H9 (cell line): ENCODE measurements around the gene MTTP. TPM values are rescaled to one million over a fixed set of nuclear protein-coding genes. Genes with fewer than 3 reads are reported as not detected.

Experiments used
- DNase-seq: peaks from one replicate; pipeline ENCODE4 v3.0.0-alpha.2; 2017
- H2AFZ ChIP-seq: one replicate; pipeline ENCODE4 v1.6.1; 2013; ENCODE audit warnings: mild to moderate bottlenecking, low read length, control low read depth, moderate library complexity
- H2AK5ac ChIP-seq: 2 replicates; pipeline ENCODE4 v1.6.1; 2013; ENCODE audit warnings: low read length, control low read depth, mixed read lengths; ENCODE audit not compliant: insufficient read length
- H2BK120ac ChIP-seq: one replicate; pipeline ENCODE4 v1.6.1; 2013; ENCODE audit warnings: low read depth, mild to moderate bottlenecking, low read length, control low read depth, inconsistent platforms; ENCODE audit not compliant: poor library complexity, severe bottlenecking
- H2BK12ac ChIP-seq: 2 replicates; pipeline ENCODE4 v1.6.1; 2013; ENCODE audit warnings: low read length, control low read depth, mixed read lengths, low read depth; ENCODE audit not compliant: insufficient read length
- H2BK15ac ChIP-seq: 2 replicates; pipeline ENCODE4 v1.6.1; 2013; ENCODE audit warnings: low read depth, low read length, control low read depth
- H2BK20ac ChIP-seq: one replicate; pipeline ENCODE4 v1.6.1; 2013; ENCODE audit warnings: low read depth, mild to moderate bottlenecking, low read length, control low read depth, inconsistent platforms; ENCODE audit not compliant: poor library complexity, severe bottlenecking
- H2BK5ac ChIP-seq: 2 replicates; pipeline ENCODE4 v1.6.1; 2013; ENCODE audit warnings: low read length, control low read depth, mixed read lengths; ENCODE audit not compliant: insufficient read length
- H3K14ac ChIP-seq: 2 replicates; pipeline ENCODE4 v1.6.1; 2013; ENCODE audit warnings: low read length, control low read depth; ENCODE audit not compliant: insufficient read depth
- H3K18ac ChIP-seq: 2 replicates; pipeline ENCODE4 v1.6.1; 2013; ENCODE audit warnings: low read depth, mild to moderate bottlenecking, mixed read lengths, low read length, control low read depth; ENCODE audit not compliant: insufficient read length
- H3K23ac ChIP-seq: 2 replicates; pipeline ENCODE4 v1.6.1; 2013; ENCODE audit warnings: low read length, control low read depth, mixed read lengths, low read depth; ENCODE audit not compliant: insufficient read length
- H3K23me2 ChIP-seq: 2 replicates; pipeline ENCODE4 v1.6.1; 2013; ENCODE audit warnings: low read depth, mild to moderate bottlenecking, mixed read lengths, low read length, control low read depth; ENCODE audit not compliant: insufficient read length, poor library complexity, severe bottlenecking
- H3K27ac ChIP-seq: 2 replicates; pipeline ENCODE4 v1.5.1; 2013; ENCODE audit warnings: low read length, control low read depth, mixed read lengths, low read depth; ENCODE audit not compliant: insufficient read length
- H3K27me3 ChIP-seq: 2 replicates; pipeline ENCODE4 v1.6.1; 2013; ENCODE audit warnings: low read length, control low read depth, inconsistent platforms; ENCODE audit not compliant: insufficient read depth
- H3K4ac ChIP-seq: 2 replicates; pipeline ENCODE4 v1.6.1; 2013; ENCODE audit warnings: low read depth, mild to moderate bottlenecking, control low read depth, inconsistent platforms, low read length, moderate library complexity
- H3K4me1 ChIP-seq: 2 replicates; pipeline ENCODE4 v1.6.1; 2013; ENCODE audit warnings: low read length, control low read depth, inconsistent platforms; ENCODE audit not compliant: insufficient read depth
- H3K4me2 ChIP-seq: 2 replicates; pipeline ENCODE4 v1.6.1; 2013; ENCODE audit warnings: low read length, control low read depth, mixed read lengths; ENCODE audit not compliant: insufficient read length, insufficient read depth
- H3K56ac ChIP-seq: 2 replicates; pipeline ENCODE4 v1.6.1; 2013; ENCODE audit warnings: low read depth, mild to moderate bottlenecking, mixed read lengths, low read length, control low read depth; ENCODE audit not compliant: insufficient read length
- H3K79me1 ChIP-seq: 2 replicates; pipeline ENCODE4 v1.6.1; 2013; ENCODE audit warnings: low read depth, mild to moderate bottlenecking, moderate library complexity, low read length, control low read depth, inconsistent platforms; ENCODE audit not compliant: insufficient read depth, poor library complexity, severe bottlenecking
- H3K79me2 ChIP-seq: 2 replicates; pipeline ENCODE4 v1.6.1; 2013; ENCODE audit warnings: low read length, control low read depth, inconsistent platforms; ENCODE audit not compliant: insufficient read depth
- H3K9ac ChIP-seq: 2 replicates; pipeline ENCODE4 v1.6.1; 2013; ENCODE audit warnings: low read length, control low read depth, mixed read lengths; ENCODE audit not compliant: insufficient read length; ENCODE audit errors: extremely low read depth
- H3K9me3 ChIP-seq: one replicate; pipeline ENCODE4 v1.6.1; 2013; ENCODE audit warnings: low read depth, low read length, inconsistent platforms; ENCODE audit not compliant: control insufficient read depth
- H3T11ph ChIP-seq: one replicate; pipeline ENCODE4 v1.6.1; 2013; ENCODE audit warnings: mild to moderate bottlenecking, low read length, control low read depth, inconsistent platforms
- H4K20me1 ChIP-seq: one replicate; pipeline ENCODE4 v1.6.1; 2013; ENCODE audit not compliant: control insufficient read depth, insufficient read length, insufficient read depth
- H4K5ac ChIP-seq: 2 replicates; pipeline ENCODE4 v1.6.1; 2013; ENCODE audit warnings: low read depth, mild to moderate bottlenecking, mixed read lengths, low read length, control low read depth; ENCODE audit not compliant: insufficient read length
- H4K8ac ChIP-seq: replicated peaks from 2 replicates; pipeline ENCODE4 v1.6.1; 2013; ENCODE audit warnings: low read length, control low read depth, mixed read lengths, low read depth; ENCODE audit not compliant: insufficient read length
- H4K91ac ChIP-seq: 2 replicates; pipeline ENCODE4 v1.6.1; 2013; ENCODE audit warnings: low read depth, mild to moderate bottlenecking, moderate library complexity, mixed read lengths, low read length, control low read depth; ENCODE audit not compliant: insufficient read length
- H3K27ac Mint-ChIP-seq, 3 experiments: 2 replicates in 2 of 3; 3 replicates in 1 of 3; pipeline ENCODE4 v1.8.0; 2020 to 2021; ENCODE audit warnings: mixed read lengths in 3 of 3, mild to moderate bottlenecking in 1 of 3, moderate library complexity in 1 of 3
- H3K27me3 Mint-ChIP-seq: 2 replicates; pipeline ENCODE4 v1.8.0; 2021; ENCODE audit warnings: low read depth, mild to moderate bottlenecking, moderate library complexity, mixed read lengths
- H3K36me3 Mint-ChIP-seq, 3 experiments: 2 replicates in 2 of 3; 3 replicates in 1 of 3; pipeline ENCODE4 v1.8.0; 2020 to 2021; ENCODE audit warnings: low read depth in 3 of 3, mixed read lengths in 3 of 3; ENCODE audit not compliant: insufficient read depth in 1 of 3
- H3K4me1 Mint-ChIP-seq, 2 experiments: 2 replicates each; pipeline ENCODE4 v1.8.0; 2020; ENCODE audit warnings: mixed read lengths in 2 of 2
- H3K4me3 Mint-ChIP-seq, 2 experiments: 2 replicates in 1 of 2; 3 replicates in 1 of 2; pipeline ENCODE4 v1.8.0; 2020 to 2021; ENCODE audit warnings: mild to moderate bottlenecking in 2 of 2, mixed read lengths in 2 of 2, moderate library complexity in 1 of 2
- H3K9me3 Mint-ChIP-seq, 2 experiments: 2 replicates in 1 of 2; 3 replicates in 1 of 2; pipeline ENCODE4 v1.8.0; 2020; ENCODE audit warnings: mild to moderate bottlenecking in 2 of 2, mixed read lengths in 2 of 2, moderate library complexity in 1 of 2
- WGBS: extraction: QIAGEN DNeasy Blood & Tissue Kit; methylation state at CpG from one replicate; pipeline ENCODE4 v1.1.7; 2013; ENCODE audit warnings: missing lambda C conversion rate, low lambda C conversion rate, mixed read lengths; ENCODE audit not compliant: insufficient read length; ENCODE audit errors: extremely low coverage; 5-methylcytosine and 5-hydroxymethylcytosine counted together
- total RNA-seq: library from RNA; stranded (reverse); gene quantifications from 2 replicates; pipeline ENCODE4 v1.2.1, GENCODE V29; 2021
- TF ChIP-seq, protein P1 (sequence below): fragments of 200-600 bp; sonication (generic); conservative IDR thresholded peaks from 3 replicates; pipeline ENCODE4 v1.8.0; 2021; ENCODE audit warnings: antibody characterized with exemption, mild to moderate bottlenecking

MTTP gene
- total RNA-seq, 1 experiment from 2014 or later = 0.46 TPM

- Histone ChIP-seq H3K4me2 (no peak overlapping the region), H3K79me2 (no peaks in the 10 kb centered on the region), H4K5ac (no peak overlapping the region), H2AK5ac (no peak overlapping the region), H2BK5ac (no peak overlapping the region), H2BK15ac (no peak overlapping the region), H2BK120ac (no peak overlapping the region), H3T11ph (no peak overlapping the region), H3K27me3 (no peaks in the 10 kb centered on the region), H2BK20ac (no peak overlapping the region), H4K20me1 (no peaks in the 10 kb centered on the region), H3K27ac (no peak overlapping the region), H4K8ac (no peak overlapping the region), H3K23ac (no peak overlapping the region), H3K56ac (no peak overlapping the region), H3K4me1 (no peaks in the 10 kb centered on the region), H3K4ac (no peak overlapping the region), H4K91ac (no peak overlapping the region), H3K14ac (no peak overlapping the region), H2BK12ac (no peak overlapping the region), H2AFZ (no peak overlapping the region), H3K9ac (no peak overlapping the region), H3K18ac (no peak overlapping the region), H3K79me1 (no peaks in the 10 kb centered on the region), H3K9me3 (no peaks in the 10 kb centered on the region), H3K23me2 (no peaks in the 10 kb centered on the region)
- no peaks in the 10 kb centered on the region for H3K36me3 Mint-ChIP-seq
- H3K27ac Mint-ChIP-seq = no peak overlapping the region
- no peaks in the 10 kb centered on the region for H3K27me3 Mint-ChIP-seq
- TF ChIP-seq, protein P1, sequence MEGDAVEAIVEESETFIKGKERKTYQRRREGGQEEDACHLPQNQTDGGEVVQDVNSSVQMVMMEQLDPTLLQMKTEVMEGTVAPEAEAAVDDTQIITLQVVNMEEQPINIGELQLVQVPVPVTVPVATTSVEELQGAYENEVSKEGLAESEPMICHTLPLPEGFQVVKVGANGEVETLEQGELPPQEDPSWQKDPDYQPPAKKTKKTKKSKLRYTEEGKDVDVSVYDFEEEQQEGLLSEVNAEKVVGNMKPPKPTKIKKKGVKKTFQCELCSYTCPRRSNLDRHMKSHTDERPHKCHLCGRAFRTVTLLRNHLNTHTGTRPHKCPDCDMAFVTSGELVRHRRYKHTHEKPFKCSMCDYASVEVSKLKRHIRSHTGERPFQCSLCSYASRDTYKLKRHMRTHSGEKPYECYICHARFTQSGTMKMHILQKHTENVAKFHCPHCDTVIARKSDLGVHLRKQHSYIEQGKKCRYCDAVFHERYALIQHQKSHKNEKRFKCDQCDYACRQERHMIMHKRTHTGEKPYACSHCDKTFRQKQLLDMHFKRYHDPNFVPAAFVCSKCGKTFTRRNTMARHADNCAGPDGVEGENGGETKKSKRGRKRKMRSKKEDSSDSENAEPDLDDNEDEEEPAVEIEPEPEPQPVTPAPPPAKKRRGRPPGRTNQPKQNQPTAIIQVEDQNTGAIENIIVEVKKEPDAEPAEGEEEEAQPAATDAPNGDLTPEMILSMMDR = no peak
- H3K4me3 Mint-ChIP-seq = no peak overlapping the region
- no peak for DNase-seq
- H3K4me1 Mint-ChIP-seq = peaks cover 0 to 2% of the 10 kb centered on the region in 2 experiments; a peak in 1 of 4 replicates
- no peaks in the 10 kb centered on the region for H3K9me3 Mint-ChIP-seq
- no CpG with 5 or more reads among the region's 3 CpGs for WGBS
Measured at GRCh38 chr4:99612281-99612680, 37.7 kb downstream of the MTTP start.
